Measurements from ENCODE around the gene NOP56.
"Not testable (repeated sequence)": the region's sequence is repeated elsewhere in the genome, so short reads cannot be mapped to it uniquely, and the experiment has no call there.

NOP56 gene

GRCh38 chr20:2682040-2682439 lies 29.6 kb downstream of the NOP56 start:
- not testable (repeated sequence) for DNase-seq (ENCODE audit: low read depth in 2 of 2)

GRCh38 chr20:2684817-2685216 lies 32.4 kb downstream of the NOP56 start:
- DNase-seq (ENCODE audit: low read depth in 2 of 2), result not testable (repeated sequence)

GRCh38 chr20:2687514-2687913 lies 35.1 kb downstream of the NOP56 start:
- DNase-seq (ENCODE audit: low read depth in 2 of 2), result no peak

- peak; percentile 55 to 62 for DNase-seq (ENCODE audit: low read depth in 2 of 2)
Measured at GRCh38 chr20:2688041-2688591, 35.7 kb downstream of the NOP56 start.

- no peak for DNase-seq (ENCODE audit: low read depth in 2 of 2)
Measured at GRCh38 chr20:2690213-2690612, 37.8 kb downstream of the NOP56 start.

GRCh38 chr20:2690718-2691117 lies 38.3 kb downstream of the NOP56 start:
- no peak for DNase-seq (ENCODE audit: low read depth in 2 of 2)

- no peak for DNase-seq (ENCODE audit: low read depth in 2 of 2)
Measured at GRCh38 chr20:2691127-2691526, 38.7 kb downstream of the NOP56 start.

- no peak for DNase-seq (ENCODE audit: low read depth in 2 of 2)
Measured at GRCh38 chr20:2691663-2692035, 39.2 kb downstream of the NOP56 start.

- DNase-seq (ENCODE audit: low read depth in 2 of 2), result no peak
Measured at GRCh38 chr20:2692036-2692885, 39.8 kb downstream of the NOP56 start, which contains the start of gene EBF4. EBF4 (plus strand) TSS chr20:2692780; CDS start chr20:2693646, 866 bp downstream.

- DNase-seq (ENCODE audit: low read depth in 2 of 2), result no peak
Measured at GRCh38 chr20:2692886-2693285, 40.5 kb downstream of the NOP56 start.

GRCh38 chr20:2693286-2694007 lies 41.0 kb downstream of the NOP56 start:
- peak in 1 of 2 donors; percentile 41 for DNase-seq (ENCODE audit: low read depth in 2 of 2)

GRCh38 chr20:2694008-2694471 lies 41.6 kb downstream of the NOP56 start:
- no peak for DNase-seq (ENCODE audit: low read depth in 2 of 2)

- no peak for DNase-seq (ENCODE audit: low read depth in 2 of 2)
Measured at GRCh38 chr20:2694519-2694918, 42.1 kb downstream of the NOP56 start.

GRCh38 chr20:2695206-2695983 lies 43.0 kb downstream of the NOP56 start:
- DNase-seq (ENCODE audit: low read depth in 2 of 2), result no peak

GRCh38 chr20:2695984-2696525 lies 43.6 kb downstream of the NOP56 start:
- DNase-seq (ENCODE audit: low read depth in 2 of 2), result not testable (repeated sequence)

- DNase-seq (ENCODE audit: low read depth in 2 of 2), result no peak
Measured at GRCh38 chr20:2696646-2697045, 44.2 kb downstream of the NOP56 start.

- DNase-seq (ENCODE audit: low read depth in 2 of 2), result no peak
Measured at GRCh38 chr20:2697768-2698167, 45.3 kb downstream of the NOP56 start.

- DNase-seq (ENCODE audit: low read depth in 2 of 2), result no peak
Measured at GRCh38 chr20:2698186-2698817, 45.9 kb downstream of the NOP56 start.

- DNase-seq (ENCODE audit: low read depth in 2 of 2), result no peak
Measured at GRCh38 chr20:2698912-2699311, 46.5 kb downstream of the NOP56 start.

- no peak for DNase-seq (ENCODE audit: low read depth in 2 of 2)
Measured at GRCh38 chr20:2699775-2700413, 47.5 kb downstream of the NOP56 start.
